SK-N-MC (cell line): ENCODE data around the gene FXYD7.

Experiments
- DNase-seq: peaks from one replicate; pipeline ENCODE4 v3.0.0-alpha.2; 2011; ENCODE audit warnings: low read depth, low spot score
- H3K27ac ChIP-seq: fragments of 200-600 bp; sonication (generic); 2 replicates; pipeline ENCODE4 v1.5.1; 2016; ENCODE audit warnings: mixed run types
- H3K36me3 ChIP-seq: fragments of 200-600 bp; sonication (generic); 2 replicates; pipeline ENCODE4 v1.6.1; 2017; ENCODE audit warnings: antibody characterized with exemption, low read length, mixed read lengths; ENCODE audit not compliant: insufficient read depth
- H3K4me3 ChIP-seq: fragments of 200-600 bp; sonication (generic); 2 replicates; pipeline ENCODE4 v1.5.1; 2016
- H3K9ac ChIP-seq: fragments of 200-600 bp; sonication (generic); 2 replicates; pipeline ENCODE4 v1.8.0; 2017; ENCODE audit warnings: mixed run types, mixed read lengths; ENCODE audit not compliant: insufficient read length
- H3K9me3 ChIP-seq: fragments of 200-600 bp; sonication (generic); 2 replicates; pipeline ENCODE4 v1.6.1; 2017; ENCODE audit warnings: low read depth, mild to moderate bottlenecking, antibody characterized with exemption, low read length, moderate library complexity, mixed read lengths
- EZH2 ChIP-seq: fragments of 200-600 bp; sonication (generic); IDR thresholded peaks from one replicate; pipeline ENCODE4 v1.6.1; 2017; ENCODE audit warnings: antibody characterized with exemption
- FOXP2 ChIP-seq: optimal IDR thresholded peaks from 2 replicates; pipeline ENCODE3; 2011; ENCODE audit warnings: mild to moderate bottlenecking, moderate library complexity; ENCODE audit not compliant: insufficient read depth; ENCODE audit errors: extremely low read length, control extremely low read depth
- POLR2AphosphoS5 ChIP-seq: IDR thresholded peaks from 2 replicates; pipeline ENCODE4 v1.6.1; 2012; ENCODE audit warnings: mild to moderate bottlenecking, low read depth, low read length, borderline replicate concordance

Gene FXYD7

GRCh38 chr19:35122687-35123551, 20.1 kb upstream of the FXYD7 start:
- TF ChIP-seq POLR2AphosphoS5 (no peak), FOXP2 (no peak), EZH2 (no peak)
- no peaks in the 10 kb centered on the region for H3K9me3 ChIP-seq
- DNase-seq, result no peak
- H3K4me3 ChIP-seq, result no peak overlapping the region
- H3K27ac ChIP-seq, result no peak overlapping the region
- H3K9ac ChIP-seq, result no peak overlapping the region
- H3K36me3 ChIP-seq, result no peaks in the 10 kb centered on the region

GRCh38 chr19:35123573-35123972, 19.5 kb upstream of the FXYD7 start:
- H3K27ac ChIP-seq, result no peak overlapping the region
- no peaks in the 10 kb centered on the region for H3K9me3 ChIP-seq
- H3K9ac ChIP-seq, result no peak overlapping the region
- no peak for TF ChIP-seq EZH2
- no peak for TF ChIP-seq FOXP2
- no peak for TF ChIP-seq POLR2AphosphoS5
- no peaks in the 10 kb centered on the region for H3K36me3 ChIP-seq
- H3K4me3 ChIP-seq, result no peak overlapping the region
- no peak for DNase-seq

GRCh38 chr19:35124098-35125060, 18.7 kb upstream of the FXYD7 start:
- H3K27ac ChIP-seq, result no peak overlapping the region
- DNase-seq, result no peak
- no peaks in the 10 kb centered on the region for H3K36me3 ChIP-seq
- peak overlapping the region; percentile 64 for H3K4me3 ChIP-seq
- TF ChIP-seq FOXP2, result no peak
- TF ChIP-seq POLR2AphosphoS5, result peak; percentile 45; the same call in 1 of the 2 replicates
- H3K9ac ChIP-seq, result no peak overlapping the region
- no peaks in the 10 kb centered on the region for H3K9me3 ChIP-seq

- Histone ChIP-seq H3K27ac (no peak overlapping the region), H3K36me3 (no peaks in the 10 kb centered on the region), H3K4me3 (no peak overlapping the region), H3K9me3 (no peaks in the 10 kb centered on the region), H3K9ac (no peak overlapping the region)
- no peak for TF ChIP-seq EZH2
- no peak for TF ChIP-seq POLR2AphosphoS5
- no peak for DNase-seq
These were observed 17.8 kb upstream of the FXYD7 start for GRCh38 chr19:35125270-35125717.

DNA sequence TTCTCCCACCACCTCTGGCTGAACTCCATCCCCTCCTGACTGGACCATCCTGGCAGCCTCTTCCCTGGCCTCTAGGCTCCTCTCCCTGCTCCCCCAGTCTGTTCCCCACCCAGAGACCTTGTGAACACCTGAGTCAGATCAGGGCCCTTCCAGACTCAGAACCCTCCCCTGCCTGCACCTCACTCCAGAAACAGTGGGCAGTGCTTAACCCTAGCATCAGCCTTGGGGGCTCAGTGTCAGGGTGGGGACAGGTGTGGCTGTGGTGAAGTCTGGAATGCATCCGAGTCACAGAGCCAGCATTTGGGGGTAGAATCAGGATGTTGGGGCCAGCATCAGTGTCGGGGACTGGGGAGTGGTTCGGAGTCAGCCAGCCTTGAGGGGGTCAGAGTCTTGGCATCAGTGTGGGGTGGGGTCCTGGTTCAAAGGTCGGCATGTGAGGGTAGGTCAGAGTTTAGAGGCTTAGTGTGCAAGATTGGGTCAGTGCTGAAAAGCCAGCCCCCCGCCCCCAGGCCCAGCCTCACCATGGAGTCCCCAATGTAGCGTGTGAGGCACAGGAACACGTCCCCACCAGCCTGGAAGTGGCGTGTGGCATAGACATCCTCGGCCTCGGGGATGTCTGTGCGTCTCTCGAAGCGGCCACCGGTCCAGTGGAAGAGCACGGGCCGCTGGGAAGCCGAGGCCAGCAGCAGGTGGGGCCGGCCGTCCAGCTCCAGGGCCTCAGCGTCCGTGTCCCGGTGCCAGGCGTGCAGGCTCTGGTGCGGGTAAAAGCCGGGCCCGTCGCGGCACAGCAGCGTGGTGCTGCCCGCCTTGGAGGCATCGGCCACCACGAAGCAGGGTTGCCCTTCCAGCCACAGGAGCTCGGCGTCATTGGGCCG, 17.1 kb upstream of the FXYD7 start:
- no peak overlapping the region for H3K27ac ChIP-seq
- no peaks in the 10 kb centered on the region for H3K36me3 ChIP-seq
- TF ChIP-seq FOXP2 (no peak), POLR2AphosphoS5 (no peak), EZH2 (no peak)
- H3K9ac ChIP-seq, result no peak overlapping the region
- H3K9me3 ChIP-seq, result no peaks in the 10 kb centered on the region
- no peak overlapping the region for H3K4me3 ChIP-seq
- DNase-seq, result no peak

- Histone ChIP-seq H3K4me3 (no peak overlapping the region), H3K9ac (no peak overlapping the region), H3K36me3 (no peaks in the 10 kb centered on the region)
These were observed 16.5 kb upstream of the FXYD7 start for GRCh38 chr19:35126624-35126959.

GRCh38 chr19:35127871-35128270, 15.2 kb upstream of the FXYD7 start:
- Histone ChIP-seq H3K27ac (no peak overlapping the region), H3K9me3 (no peaks in the 10 kb centered on the region), H3K9ac (no peak overlapping the region), H3K36me3 (no peaks in the 10 kb centered on the region), H3K4me3 (no peak overlapping the region)
- no peak for TF ChIP-seq EZH2
- TF ChIP-seq FOXP2, result no peak
- no peak for TF ChIP-seq POLR2AphosphoS5
- DNase-seq, result no peak

More at GRCh38 chr19:35126624-35126959, 16.5 kb upstream of the FXYD7 start:
- no peak for TF ChIP-seq FOXP2
- TF ChIP-seq POLR2AphosphoS5, result no peak
- TF ChIP-seq EZH2, result no peak
- DNase-seq, result no peak
- Histone ChIP-seq H3K9me3 (no peaks in the 10 kb centered on the region), H3K27ac (no peak overlapping the region)
